T-cell (primary cell): ENCODE results near the gene DGAT2. TPM values are rescaled to one million over a fixed set of nuclear protein-coding genes. Genes with fewer than 3 reads are reported as not detected.

ENCODE experiments used
- ATAC-seq, 4 experiments: fragments of 200-7000 bp in 3 of 4; fragments of 150-1000 bp in 1 of 4; cut with Tn5 transposase; replicated peaks in 1 of 4; 1 replicate in 3 of 4; 2 replicates in 1 of 4; pipeline ENCODE4 v1.10.0; 2021; ENCODE audit warnings: moderate library complexity in 3 of 4, mild to moderate bottlenecking in 2 of 4, moderate number of reproducible peaks in 1 of 4
- CTCF ChIA-PET, 2 donors: fragments of 300-600 bp; sonication (Branson Sonifier 250); formaldehyde crosslinking; loops; one replicate each; lab custom pipeline; 2022; ENCODE audit warnings: antibody characterized with exemption in 2 of 2; lab: Charles Lee
- POLR2A ChIA-PET, 2 donors: fragments of 300-600 bp; sonication (Branson Sonifier 250); formaldehyde crosslinking; loops; one replicate each; lab custom pipeline; 2022; ENCODE audit warnings: antibody characterized with exemption in 2 of 2; lab: Charles Lee
- DNase-seq, 35 experiments: peaks; one replicate each; pipeline versions ENCODE4 v3.0.0 to v3.0.0-alpha.2; 2013 to 2023
- H3K27ac ChIP-seq: one replicate; pipeline ENCODE4 v1.5.1; 2013; ENCODE audit warnings: low read length
- H3K27me3 ChIP-seq, 2 experiments: replicated peaks in 1 of 2; 1 replicate in 1 of 2; 2 replicates in 1 of 2; pipeline versions ENCODE4 v1.6.1 to v1.7.0; 2013; ENCODE audit warnings: low read length in 1 of 2, mixed read lengths in 1 of 2; ENCODE audit not compliant: control insufficient read depth in 2 of 2, insufficient read depth in 2 of 2; ENCODE audit errors: extremely low read depth in 1 of 2
- H3K36me3 ChIP-seq, 2 donors: 1 replicate in 1 of 2; 2 replicates in 1 of 2; pipeline versions ENCODE4 v1.6.1 to v1.7.0; 2013; ENCODE audit warnings: low read length in 1 of 2; ENCODE audit not compliant: control insufficient read depth in 2 of 2, insufficient read depth in 1 of 2; ENCODE audit errors: extremely low read depth in 1 of 2
- H3K4me1 ChIP-seq, 2 experiments: 1 replicate in 1 of 2; 2 replicates in 1 of 2; pipeline versions ENCODE4 v1.6.1 to v1.7.0; 2013; ENCODE audit warnings: low read length in 2 of 2, mixed read lengths in 1 of 2; ENCODE audit not compliant: insufficient read depth in 2 of 2, control insufficient read depth in 1 of 2; ENCODE audit errors: extremely low read depth in 1 of 2
- H3K4me3 ChIP-seq, 2 donors: 1 replicate in 1 of 2; 2 replicates in 1 of 2; pipeline versions ENCODE4 v1.5.1 to v1.7.0; 2013; ENCODE audit warnings: mild to moderate bottlenecking in 2 of 2, low read length in 1 of 2, moderate library complexity in 1 of 2; ENCODE audit not compliant: control insufficient read depth in 1 of 2; ENCODE audit errors: extremely low read depth in 1 of 2
- H3K9me3 ChIP-seq: 2 replicates; pipeline ENCODE4 v1.7.0; 2013
- H3K27ac Mint-ChIP-seq, 2 donors: one replicate each; pipeline ENCODE4 v1.8.0; 2020 to 2021; ENCODE audit warnings: mild to moderate bottlenecking in 2 of 2, mixed read lengths in 2 of 2
- H3K27me3 Mint-ChIP-seq, 2 donors: one replicate each; pipeline ENCODE4 v1.8.0; 2021 to 2022; ENCODE audit warnings: mixed read lengths in 2 of 2
- H3K36me3 Mint-ChIP-seq: one replicate; pipeline ENCODE4 v1.8.0; 2021; ENCODE audit warnings: mixed read lengths
- H3K4me1 Mint-ChIP-seq, 3 donors: one replicate each; pipeline ENCODE4 v1.8.0; 2020 to 2022; ENCODE audit warnings: mixed read lengths in 3 of 3, mild to moderate bottlenecking in 1 of 3
- H3K4me3 Mint-ChIP-seq, 3 donors: one replicate each; pipeline ENCODE4 v1.8.0; 2020 to 2022; ENCODE audit warnings: mild to moderate bottlenecking in 3 of 3, mixed read lengths in 3 of 3, moderate library complexity in 3 of 3
- H3K9me3 Mint-ChIP-seq, 3 donors: one replicate each; pipeline ENCODE4 v1.8.0; 2020 to 2022; ENCODE audit warnings: mixed read lengths in 3 of 3
- WGBS: methylation state at CpG from one replicate; pipeline ENCODE4 v1.1.5; 2013; ENCODE audit warnings: missing lambda C conversion rate; ENCODE audit not compliant: insufficient coverage; 5-methylcytosine and 5-hydroxymethylcytosine counted together
- total RNA-seq, 35 experiments: library from RNA in 6 of 35; stranded (reverse) in 6 of 35; fragments of 120-200 nt in 1 of 35; gene quantifications; one replicate each; pipeline versions ENCODE4 v1.2.1 to v1.2.4 and lab custom pipeline; 2013 to 2026

DGAT2 gene
- total RNA-seq, 5 donors from 2014 or later (not counting 1 experiment from before 2014, with no cell fraction given): 0.14 to 1.2 (median 0.61) TPM

DNA sequence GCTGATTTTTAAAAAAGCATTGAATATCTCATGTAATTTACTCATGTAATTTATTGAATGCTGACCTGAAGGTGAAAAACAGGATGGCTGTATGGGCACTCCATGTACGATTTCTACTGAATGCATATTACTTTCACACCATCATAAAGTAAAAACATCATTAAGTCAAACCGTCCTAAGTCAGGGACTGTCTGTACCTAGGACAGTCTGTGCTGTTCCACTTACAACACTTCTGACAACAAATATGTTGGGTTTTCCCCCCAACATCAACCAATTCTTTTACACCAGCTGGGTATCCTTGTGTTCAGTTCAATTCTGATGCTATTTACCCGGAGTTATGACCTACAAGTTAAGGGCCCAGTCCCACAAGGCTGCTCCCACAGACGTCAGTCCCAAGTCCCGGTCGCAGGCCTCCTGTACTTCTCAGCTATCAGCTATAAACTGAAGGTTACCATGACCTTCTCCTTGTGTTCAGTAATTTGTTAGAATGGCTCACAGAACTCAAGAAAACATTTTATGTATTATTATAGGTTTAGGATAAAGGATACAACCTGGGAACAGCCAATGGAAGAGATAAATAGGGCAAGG, 63.4 kb downstream of the DGAT2 start:
- Mint-ChIP-seq H3K4me3 (no peak overlapping the region), H3K36me3 (peaks cover 13% of the 10 kb centered on the region), H3K4me1 (peaks cover 28 to 49% (median 44%) of the 10 kb centered on the region in 3 donors), H3K27ac (no peak overlapping the region), H3K27me3 (no peaks in the 10 kb centered on the region), H3K9me3 (no peaks in the 10 kb centered on the region)
- ATAC-seq (no peak), DNase-seq (no peak)
- ChIA-PET CTCF (interaction anchor here (0.5 to 0.7 kb wide), 2 partner anchors 394 to 1013 kb away, joined by 3 to 4 read pairs; no protein-coding TSS in a partner anchor), POLR2A (no interaction called here)
- Histone ChIP-seq H3K4me1 (peaks cover 0 to 5% of the 10 kb centered on the region in 2 experiments), H3K4me3 (no peak overlapping the region), H3K9me3 (no peaks in the 10 kb centered on the region), H3K36me3 (no peaks in the 10 kb centered on the region), H3K27ac (no peak overlapping the region), H3K27me3 (no peaks in the 10 kb centered on the region)
- 100% methylated on average over 1 of the region's 6 CpGs for WGBS

DNA sequence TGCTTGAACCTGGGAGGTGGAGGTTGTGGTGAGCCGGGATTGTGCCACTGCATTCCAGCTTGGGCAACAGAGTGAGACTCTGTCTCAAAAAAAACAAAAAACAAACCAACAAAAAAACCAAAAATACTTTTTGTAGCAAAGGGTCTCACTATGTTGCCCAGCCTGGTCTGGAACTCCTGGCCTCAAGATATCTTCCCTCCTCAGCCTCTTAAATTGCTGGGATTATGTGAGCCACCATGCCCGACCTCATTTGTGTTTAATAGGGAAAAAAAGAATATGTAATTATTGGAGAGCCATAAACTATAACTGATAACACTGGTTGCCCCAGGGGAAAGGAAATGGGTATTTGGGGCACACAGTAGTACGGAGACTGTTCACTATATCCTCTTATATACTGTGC, 66.2 kb downstream of the DGAT2 start:
- ATAC-seq (no peak), DNase-seq (no peak)
- H3K27ac ChIP-seq: no peak overlapping the region
- no peaks in the 10 kb centered on the region for H3K9me3 ChIP-seq
- H3K4me3 Mint-ChIP-seq: no peak overlapping the region
- H3K36me3 ChIP-seq: no peaks in the 10 kb centered on the region
- peaks cover 0 to 5% of the 10 kb centered on the region in 2 experiments for H3K4me1 ChIP-seq
- H3K27me3 ChIP-seq: no peaks in the 10 kb centered on the region
- ChIA-PET POLR2A (no interaction called here), CTCF (no interaction called here)
- H3K4me1 Mint-ChIP-seq: peaks cover 29 to 61% (median 46%) of the 10 kb centered on the region in 3 donors
- peaks cover 15% of the 10 kb centered on the region for H3K36me3 Mint-ChIP-seq
- H3K4me3 ChIP-seq: no peak overlapping the region
- H3K9me3 Mint-ChIP-seq: no peaks in the 10 kb centered on the region
- WGBS: no CpG with 5 or more reads among the region's 3 CpGs
- no peaks in the 10 kb centered on the region for H3K27me3 Mint-ChIP-seq
- H3K27ac Mint-ChIP-seq: no peak overlapping the region

DNA sequence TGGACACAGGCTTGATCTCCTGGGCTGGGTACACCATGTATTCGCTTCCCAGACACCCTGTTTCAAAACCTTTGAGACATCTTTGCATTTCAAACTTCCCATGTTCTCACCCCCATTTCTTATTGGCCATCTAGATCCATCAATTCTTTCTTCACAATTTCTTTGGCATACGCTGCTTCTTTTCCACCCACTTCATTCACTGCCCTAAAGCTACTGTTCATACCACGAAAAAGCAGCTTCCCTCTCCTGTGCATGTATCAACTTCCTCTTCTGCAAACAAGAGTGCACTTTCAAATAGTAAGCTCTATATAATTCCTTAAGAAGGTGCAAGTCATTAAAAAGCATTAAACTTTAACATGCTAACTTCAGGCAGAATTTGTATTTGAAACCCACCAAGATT, 67.8 kb downstream of the DGAT2 start:
- Histone ChIP-seq H3K4me3 (no peak overlapping the region), H3K4me1 (peaks cover 0 to 5% of the 10 kb centered on the region in 2 experiments), H3K27ac (no peak overlapping the region), H3K9me3 (no peaks in the 10 kb centered on the region), H3K27me3 (no peaks in the 10 kb centered on the region), H3K36me3 (no peaks in the 10 kb centered on the region)
- Mint-ChIP-seq H3K27ac (no peak overlapping the region), H3K36me3 (peaks cover 14% of the 10 kb centered on the region), H3K9me3 (no peaks in the 10 kb centered on the region), H3K4me3 (no peak overlapping the region), H3K27me3 (no peaks in the 10 kb centered on the region), H3K4me1 (peaks cover 36 to 66% (median 54%) of the 10 kb centered on the region in 3 donors)
- ChIA-PET CTCF (interaction anchor here (0.5 to 0.6 kb wide), 2 partner anchors 30 to 62 kb away, joined by 3 to 6 read pairs; no protein-coding TSS in a partner anchor), POLR2A (no interaction called here)
- WGBS: 83% methylated on average over 3 of the region's 3 CpGs
- DNase-seq (no peak), ATAC-seq (no peak)

DNA sequence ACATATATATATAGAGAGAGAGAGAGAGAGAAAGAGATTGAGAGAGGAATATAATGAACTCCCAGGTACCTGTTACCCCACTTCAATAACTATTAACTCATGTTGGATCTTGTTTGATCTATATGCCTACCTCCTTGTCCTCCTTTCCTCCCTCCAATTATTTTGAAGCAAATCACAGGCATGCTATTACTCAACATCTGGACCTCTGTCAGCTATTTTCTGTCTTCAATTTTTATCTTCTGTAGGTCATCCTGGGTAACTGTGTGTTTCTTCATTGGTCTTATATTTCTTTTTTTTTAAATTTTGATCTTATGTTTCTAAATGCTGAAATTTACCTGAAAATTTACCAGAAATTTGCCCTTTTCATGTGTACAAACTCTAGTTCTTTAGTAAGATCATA, 71.3 kb downstream of the DGAT2 start:
- ChIA-PET CTCF (no interaction called here), POLR2A (no interaction called here)
- H3K9me3 Mint-ChIP-seq: no peaks in the 10 kb centered on the region
- ATAC-seq: no peak
- DNase-seq: no peak
- H3K4me3 Mint-ChIP-seq: no peak overlapping the region
- Histone ChIP-seq H3K4me1 (peaks cover 0 to 5% of the 10 kb centered on the region in 2 experiments), H3K27ac (no peak overlapping the region), H3K9me3 (no peaks in the 10 kb centered on the region), H3K27me3 (no peaks in the 10 kb centered on the region), H3K36me3 (no peaks in the 10 kb centered on the region), H3K4me3 (no peak overlapping the region)
- peaks cover 28 to 54% (median 38%) of the 10 kb centered on the region in 3 donors for H3K4me1 Mint-ChIP-seq
- H3K27ac Mint-ChIP-seq: no peak overlapping the region
- H3K36me3 Mint-ChIP-seq: peaks cover 17% of the 10 kb centered on the region
- no peaks in the 10 kb centered on the region for H3K27me3 Mint-ChIP-seq

DNA sequence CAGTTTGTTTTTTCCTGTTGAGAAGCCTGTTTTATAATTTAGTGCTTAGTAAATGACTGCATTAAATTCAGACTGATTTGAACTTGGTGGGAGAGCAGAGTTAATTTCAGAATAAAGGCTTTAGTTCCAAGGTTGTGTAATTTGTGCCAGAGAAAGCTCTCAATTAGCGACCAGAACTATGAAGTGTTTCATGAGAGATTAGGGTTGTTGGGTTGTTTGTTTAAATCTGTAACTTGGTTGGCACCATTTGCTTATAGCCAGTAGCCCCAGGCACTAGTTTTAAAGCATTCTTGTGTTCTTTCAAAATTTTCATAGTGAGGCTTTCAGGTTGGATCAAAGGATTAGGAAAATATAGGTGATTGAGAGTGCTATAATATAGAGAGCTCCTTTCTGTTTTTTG, 71.9 kb downstream of the DGAT2 start:
- Histone ChIP-seq H3K36me3 (no peaks in the 10 kb centered on the region), H3K4me3 (no peak overlapping the region), H3K27ac (no peak overlapping the region), H3K27me3 (no peaks in the 10 kb centered on the region), H3K4me1 (peaks cover 0 to 5% of the 10 kb centered on the region in 2 experiments), H3K9me3 (no peaks in the 10 kb centered on the region)
- H3K27ac Mint-ChIP-seq: no peak overlapping the region
- no CpG with 5 or more reads among the region's 1 CpG for WGBS
- no peak for DNase-seq
- H3K27me3 Mint-ChIP-seq: no peaks in the 10 kb centered on the region
- H3K4me3 Mint-ChIP-seq: no peak overlapping the region
- peaks cover 17% of the 10 kb centered on the region for H3K36me3 Mint-ChIP-seq
- H3K9me3 Mint-ChIP-seq: peaks cover 0 to 4% (median 0%) of the 10 kb centered on the region in 3 donors
- ATAC-seq: no peak
- peaks cover 25 to 51% (median 35%) of the 10 kb centered on the region in 3 donors for H3K4me1 Mint-ChIP-seq
- ChIA-PET POLR2A (no interaction called here), CTCF (no interaction called here)

DNA sequence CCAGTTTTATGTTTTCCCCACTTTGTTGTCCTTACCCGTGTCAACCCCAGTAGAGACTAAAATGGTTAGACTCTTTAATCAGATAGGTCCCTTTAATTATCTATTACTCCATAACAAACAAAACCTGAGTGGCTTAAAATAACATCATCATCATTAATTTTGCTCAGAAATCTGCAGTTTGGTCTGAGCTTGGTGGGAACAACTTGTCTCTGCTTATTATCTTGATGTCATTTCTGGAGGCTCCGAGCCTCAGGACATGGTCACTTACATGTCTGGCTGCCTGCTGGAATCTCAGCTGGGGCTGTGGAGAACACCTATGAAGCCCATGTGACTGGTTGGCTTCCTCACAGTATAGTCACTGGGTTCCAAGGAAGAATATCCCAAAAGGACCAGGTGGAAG, 73.2 kb downstream of the DGAT2 start:
- ATAC-seq: no peak
- CTCF ChIA-PET: no interaction called here

More for the DNA sequence above, 73.2 kb downstream of the DGAT2 start:
- Histone ChIP-seq H3K27ac (no peak overlapping the region), H3K4me1 (no peaks in the 10 kb centered on the region), H3K36me3 (no peaks in the 10 kb centered on the region), H3K4me3 (no peak overlapping the region), H3K27me3 (no peaks in the 10 kb centered on the region), H3K9me3 (no peaks in the 10 kb centered on the region)
- DNase-seq: no peak
- Mint-ChIP-seq H3K27me3 (no peaks in the 10 kb centered on the region), H3K4me3 (no peak overlapping the region), H3K4me1 (peaks cover 19 to 48% (median 34%) of the 10 kb centered on the region in 3 donors), H3K27ac (no peak overlapping the region), H3K36me3 (peaks cover 18% of the 10 kb centered on the region), H3K9me3 (peaks cover 0 to 4% (median 0%) of the 10 kb centered on the region in 3 donors)
- POLR2A ChIA-PET: no interaction called here
- WGBS: 100% methylated on average over 2 of the region's 2 CpGs
